ENCODE results near the gene ARMH4.

The ARMH4 gene

DNA sequence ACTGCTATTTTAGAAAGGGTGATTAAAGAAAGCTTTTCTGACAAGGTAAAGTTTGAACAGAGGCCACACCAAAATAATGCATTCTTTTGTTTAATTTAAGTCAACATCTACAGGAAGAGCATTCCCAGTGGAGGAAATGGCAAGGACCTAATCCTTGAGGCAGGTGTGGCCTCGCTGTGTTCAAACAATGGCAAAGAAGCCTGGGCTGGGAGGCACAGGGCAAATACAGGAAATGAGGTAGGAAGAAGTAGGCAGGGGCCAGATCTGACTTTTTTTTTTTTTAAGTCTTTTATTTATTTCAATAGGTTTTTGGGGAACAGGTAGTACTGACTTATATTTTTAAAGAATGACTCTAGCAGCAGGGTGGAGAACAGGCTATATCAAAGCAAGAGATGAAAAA lies 53.5 kb downstream of the ARMH4 start:
- ATAC-seq (no peak), DNase-seq (no peak)

DNA sequence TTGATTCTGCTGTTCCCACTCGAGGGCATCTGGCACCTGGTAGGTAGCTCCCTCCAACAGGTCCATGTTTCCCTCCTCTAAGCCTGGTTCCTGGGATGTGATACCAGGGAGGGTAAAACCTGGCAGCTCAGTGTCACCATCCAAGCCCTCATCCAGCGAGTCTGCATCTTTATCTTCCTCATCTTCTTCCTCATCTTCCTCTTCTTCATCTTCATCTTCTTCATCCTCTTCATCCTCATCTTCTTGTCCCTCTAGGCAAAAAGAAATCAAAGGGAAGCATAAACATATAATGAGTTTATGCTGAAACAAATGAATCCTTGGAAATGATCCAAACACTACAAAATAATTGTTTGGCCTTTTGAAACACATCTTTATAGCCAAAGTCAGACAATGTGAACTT lies 55.3 kb downstream of the ARMH4 start:
- ATAC-seq, result no peak
- no peak for DNase-seq

DNA sequence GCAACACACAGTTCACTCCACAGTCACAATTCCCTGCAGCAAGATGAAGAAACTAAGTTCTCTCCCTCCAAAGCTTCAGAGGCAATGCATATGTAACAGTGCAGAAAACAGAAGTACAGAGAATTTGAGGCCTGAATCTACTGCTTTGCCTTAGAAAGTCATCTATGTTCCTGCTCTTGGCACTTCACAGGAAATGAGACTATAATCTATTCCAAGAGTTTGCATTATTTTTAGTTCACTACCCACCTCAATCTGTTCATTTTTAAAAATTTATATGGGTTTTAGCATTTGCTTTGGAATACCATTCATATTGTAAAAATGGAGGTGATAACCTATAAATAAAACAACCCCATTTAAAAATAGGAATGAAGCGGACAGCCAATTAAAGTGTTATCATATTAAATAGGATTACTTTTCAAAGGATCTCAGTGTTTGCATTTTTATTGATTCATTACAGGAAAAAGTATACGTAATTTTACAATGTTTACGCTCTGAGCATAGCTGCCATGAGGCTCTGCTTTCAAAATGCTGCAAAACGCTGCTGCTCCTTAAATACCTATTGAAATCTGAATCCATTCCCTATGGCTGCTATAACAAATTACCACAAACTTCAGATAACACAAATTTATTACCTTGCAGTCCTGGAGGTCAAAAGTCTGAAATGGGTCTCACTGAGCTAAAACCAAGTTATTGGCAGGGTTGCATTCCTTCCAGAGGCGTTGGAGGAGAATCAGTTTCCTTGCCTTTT lies 60.0 kb downstream of the ARMH4 start:
- no peak for ATAC-seq
- no peak for DNase-seq

DNA sequence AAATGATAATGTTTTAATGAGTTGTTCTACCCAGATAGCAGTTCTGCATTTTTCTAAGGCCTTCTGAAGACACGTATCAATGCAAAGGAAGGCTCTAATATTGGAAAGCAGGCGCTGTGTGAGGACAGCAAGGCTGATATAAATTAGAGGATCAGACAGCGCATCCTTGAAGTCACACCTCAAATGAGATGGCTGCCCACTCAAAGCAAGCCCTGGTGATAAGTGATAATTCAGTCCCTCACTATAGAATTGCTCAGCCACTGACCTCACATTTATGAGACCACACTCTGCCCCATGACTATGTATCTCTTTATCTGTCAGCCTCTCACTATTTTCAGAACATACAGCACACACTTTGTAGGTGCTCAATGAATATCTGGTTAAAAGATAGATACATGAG lies 62.4 kb downstream of the ARMH4 start:
- DNase-seq (no peak), ATAC-seq (no peak)

DNA sequence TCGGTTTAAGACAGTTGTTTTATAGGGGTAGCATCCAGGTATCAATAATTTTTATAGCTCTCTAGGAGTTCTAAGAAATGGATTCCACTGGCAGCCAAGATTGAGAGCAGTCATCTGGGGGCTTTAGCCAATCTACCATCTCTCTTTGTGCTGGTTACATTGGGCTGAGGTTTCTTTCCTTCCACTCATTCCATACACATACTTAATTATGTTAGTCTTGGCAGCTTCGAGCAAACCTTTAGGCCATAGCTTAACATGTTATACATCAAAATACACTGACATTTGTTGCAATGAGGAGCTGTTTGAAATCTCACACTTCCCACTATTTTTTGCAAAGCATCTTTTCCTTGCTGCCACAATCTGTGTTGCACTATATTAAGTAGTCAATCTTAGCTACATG lies 63.1 kb downstream of the ARMH4 start:
- no peak for ATAC-seq
- DNase-seq, result no peak

DNA sequence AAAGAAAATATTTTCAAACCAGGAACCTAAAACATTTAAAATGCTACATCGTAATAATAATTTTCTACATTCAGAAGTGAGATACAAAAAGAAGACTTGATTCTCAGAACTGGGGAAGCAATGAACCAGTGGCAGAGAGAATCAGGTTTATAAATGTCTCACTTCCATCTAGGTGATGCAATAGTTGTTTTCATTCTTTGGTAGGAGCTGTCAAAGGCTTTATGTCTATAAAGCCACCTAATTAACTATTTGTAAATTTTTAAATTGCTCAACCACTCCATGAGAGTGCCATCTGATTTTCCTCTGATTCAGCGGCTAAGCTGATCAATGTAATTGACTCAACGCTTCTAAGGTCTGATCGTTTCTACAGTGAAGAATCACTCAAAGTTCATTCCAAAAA lies 66.1 kb downstream of the ARMH4 start:
- DNase-seq (no peak), ATAC-seq (no peak)

DNA sequence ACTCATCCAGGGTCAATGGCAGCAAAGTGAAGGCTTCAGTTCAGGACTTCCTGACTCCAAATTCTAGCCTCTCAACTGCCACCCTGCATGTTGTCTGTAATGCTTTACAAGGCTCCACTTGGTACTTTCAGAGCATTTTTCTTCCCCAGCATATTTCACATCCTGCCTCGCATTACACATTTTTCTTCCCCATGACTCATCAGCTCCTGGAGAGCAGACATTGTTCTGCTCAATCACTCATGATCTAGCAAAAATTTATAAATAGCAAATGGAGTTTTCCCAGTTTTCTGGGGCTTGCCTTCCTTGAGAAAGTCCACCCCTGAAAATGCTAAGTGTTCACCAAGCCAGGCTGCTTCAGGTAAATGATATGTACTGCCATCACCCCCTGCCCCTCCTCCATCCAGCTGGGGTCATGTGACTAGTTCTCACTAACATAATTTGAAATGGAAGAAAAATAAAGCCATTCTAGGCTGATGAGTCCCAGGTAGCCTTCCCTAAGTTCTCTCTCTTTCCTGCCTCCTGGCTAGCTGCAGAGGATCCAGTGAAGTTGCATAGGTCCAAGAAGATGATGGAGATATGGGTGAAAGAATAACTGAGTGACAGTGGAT lies 69.4 kb downstream of the ARMH4 start:
- ATAC-seq (no peak), DNase-seq (no peak)

DNA sequence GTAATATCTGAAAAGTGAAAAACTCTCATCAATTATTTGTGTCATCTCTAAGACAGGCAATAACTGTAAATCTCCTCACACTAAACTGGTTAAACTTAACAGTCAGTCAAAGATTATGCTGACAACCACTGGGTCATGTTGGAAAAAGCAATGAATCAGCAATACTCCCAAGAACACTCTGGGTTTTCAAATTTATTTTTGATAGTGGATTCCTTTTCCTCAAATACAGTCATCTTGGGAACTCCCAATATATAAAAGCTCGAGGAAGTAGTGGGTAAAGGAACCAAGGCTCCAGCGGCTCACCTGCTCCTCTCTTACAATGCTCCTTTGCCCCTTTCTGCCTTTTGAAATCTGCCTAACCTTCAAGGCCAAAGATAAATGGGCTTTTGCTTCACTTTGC lies 70.0 kb downstream of the ARMH4 start:
- DNase-seq, result no peak
- ATAC-seq, result no peak

DNA sequence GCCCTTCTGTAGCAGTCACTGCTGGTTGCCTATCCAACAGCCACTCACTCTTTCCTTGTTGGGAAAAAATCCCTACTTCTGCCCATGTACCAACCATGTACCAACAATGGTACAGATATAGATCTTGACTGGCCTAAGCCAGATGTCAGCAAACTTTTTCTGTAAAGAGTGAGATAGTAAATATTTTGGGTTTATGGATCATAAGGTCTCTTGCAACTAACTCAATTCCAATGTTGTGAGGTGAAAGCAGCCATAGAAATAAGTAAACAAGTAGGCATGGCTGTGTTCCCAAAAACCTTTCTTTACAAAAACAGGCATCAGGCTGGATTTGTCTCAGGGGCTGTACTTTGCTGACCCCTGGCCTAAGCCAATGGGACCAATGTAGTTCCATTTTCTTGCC lies 73.5 kb downstream of the ARMH4 start:
- ATAC-seq (no peak), DNase-seq (no peak)

DNA sequence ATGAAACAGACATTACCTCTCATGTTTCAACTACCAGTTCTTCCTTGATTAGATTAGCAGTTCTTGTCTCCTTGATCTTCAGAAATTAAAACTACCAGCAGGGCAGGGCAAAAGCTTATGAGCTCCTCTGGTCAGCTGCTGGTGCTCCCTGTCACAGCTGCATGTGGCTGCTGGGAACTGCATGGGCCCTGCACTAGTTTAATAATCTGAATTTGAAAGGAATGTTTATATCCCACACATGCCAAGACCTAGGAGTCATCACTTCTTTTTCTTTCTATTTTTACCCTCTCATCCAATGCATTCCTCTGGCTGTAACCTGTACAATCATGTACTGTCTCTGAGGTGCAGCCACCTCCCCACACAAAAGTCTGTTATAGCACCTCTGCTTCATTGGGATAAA lies 73.9 kb downstream of the ARMH4 start:
- ATAC-seq, result no peak
- no peak for DNase-seq

DNA sequence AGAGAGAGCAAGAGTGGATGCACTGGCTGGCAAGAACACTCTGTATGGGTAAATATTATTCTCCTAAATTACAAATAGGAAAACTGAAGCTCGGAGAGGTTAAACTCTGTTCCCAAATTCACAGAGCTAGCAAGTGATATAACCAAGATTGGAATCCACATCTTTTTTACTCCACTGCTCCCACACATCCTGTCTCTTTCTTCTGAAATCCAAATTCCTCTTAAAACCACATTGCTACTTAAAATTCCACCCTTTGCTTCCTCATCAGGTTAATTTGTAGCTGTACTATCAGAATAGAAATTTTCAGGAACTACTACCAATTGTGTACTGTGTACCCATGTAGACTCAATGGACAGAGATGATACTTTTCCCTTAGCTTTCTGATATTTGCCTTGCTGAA lies 74.4 kb downstream of the ARMH4 start:
- ATAC-seq (no peak), DNase-seq (no peak)

DNA sequence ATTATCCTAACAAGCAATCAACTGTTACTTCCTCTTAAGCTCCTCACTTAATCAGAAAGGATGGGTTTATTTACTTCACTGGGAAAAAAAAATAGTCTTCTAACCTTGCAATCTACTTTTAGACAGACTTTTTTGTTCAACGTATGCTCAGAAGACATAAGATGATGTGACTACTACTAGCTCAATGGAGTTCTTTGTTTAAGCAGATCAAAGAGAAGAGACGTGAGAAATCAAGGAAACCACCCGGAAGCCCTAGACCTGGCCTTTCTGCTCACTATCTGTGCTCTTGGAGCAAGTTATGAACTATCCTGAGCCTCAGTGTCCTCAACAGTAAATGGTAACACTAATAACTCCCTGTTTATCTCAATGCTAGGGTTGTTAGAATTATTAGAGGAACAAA lies 78.5 kb downstream of the ARMH4 start:
- DNase-seq (no peak), ATAC-seq (no peak)

DNA sequence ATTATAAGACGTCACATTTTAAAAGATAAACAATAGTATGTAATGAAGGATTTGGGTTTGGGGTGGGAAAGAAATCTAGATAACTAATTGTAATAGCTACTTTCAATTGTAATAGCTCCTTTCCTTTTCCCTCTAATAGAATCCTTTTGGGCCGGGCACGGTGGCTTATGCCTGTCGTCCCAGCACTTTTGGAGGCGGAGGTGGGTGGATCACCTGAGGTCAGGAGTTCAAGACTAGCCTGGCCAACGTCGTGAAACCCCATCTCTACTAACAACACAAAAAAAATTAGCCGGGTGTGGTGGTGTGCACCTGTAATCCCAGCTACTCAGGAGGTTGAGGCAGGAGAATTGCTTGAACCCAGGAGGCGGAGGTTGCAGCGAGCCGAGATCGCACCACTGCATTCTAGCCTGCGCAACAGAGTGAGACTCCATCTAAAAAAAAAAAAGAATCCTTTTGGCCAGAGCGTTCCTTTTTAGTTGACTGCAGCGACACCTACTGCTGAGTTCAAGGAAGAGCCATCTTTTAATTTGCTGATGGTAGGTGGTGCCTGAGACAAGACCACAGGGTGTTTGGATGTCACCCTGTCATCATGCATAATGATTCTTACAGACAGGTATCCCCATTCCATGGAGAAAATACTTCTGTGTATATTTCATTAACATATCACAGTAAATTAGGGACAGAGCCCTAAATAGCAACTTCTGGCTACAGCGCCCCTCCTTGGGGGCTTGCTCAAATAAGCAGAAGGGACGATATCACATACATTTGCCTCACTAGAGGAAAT lies 79.5 kb downstream of the ARMH4 start:
- ATAC-seq (peak; percentile 55), DNase-seq (peak; percentile 44)

DNA sequence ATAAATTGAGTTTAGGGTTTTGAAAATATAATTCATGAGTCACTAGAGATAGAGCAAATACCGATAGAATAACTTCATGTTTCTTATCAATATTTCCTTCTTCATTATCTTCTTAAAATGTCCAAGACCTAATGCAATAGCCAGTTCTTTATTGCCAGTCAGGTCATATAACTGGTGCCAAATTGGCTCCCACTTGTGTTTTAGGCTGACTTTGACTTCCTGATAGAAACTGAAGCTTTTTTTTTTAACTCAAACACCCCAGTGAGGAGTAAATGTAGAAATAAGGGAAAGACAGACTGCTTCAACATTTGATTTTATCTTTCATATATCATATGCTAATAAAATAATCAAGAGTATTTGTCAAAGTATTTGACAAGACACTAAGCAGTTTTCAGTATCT lies 80.7 kb downstream of the ARMH4 start:
- ATAC-seq (no peak), DNase-seq (no peak)

DNA sequence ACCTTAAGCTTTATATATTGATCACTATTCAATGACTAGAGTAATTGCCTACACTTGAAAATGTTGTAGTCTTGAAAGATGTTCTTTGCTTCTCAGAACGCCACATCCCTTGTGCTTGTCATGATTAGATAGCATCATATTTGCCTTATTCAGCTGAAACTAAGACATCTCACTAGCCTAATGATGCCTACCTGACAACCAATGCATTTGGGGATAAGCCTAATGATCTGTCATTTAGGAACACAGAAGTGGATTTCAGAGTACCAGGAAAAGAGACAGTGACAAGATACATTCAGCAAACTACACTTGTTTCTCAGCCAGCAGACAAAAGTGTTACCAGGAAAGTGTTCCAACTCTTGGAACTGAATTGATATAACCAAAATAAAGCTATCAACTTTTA lies 83.7 kb downstream of the ARMH4 start:
- ATAC-seq (no peak), DNase-seq (no peak)

DNA sequence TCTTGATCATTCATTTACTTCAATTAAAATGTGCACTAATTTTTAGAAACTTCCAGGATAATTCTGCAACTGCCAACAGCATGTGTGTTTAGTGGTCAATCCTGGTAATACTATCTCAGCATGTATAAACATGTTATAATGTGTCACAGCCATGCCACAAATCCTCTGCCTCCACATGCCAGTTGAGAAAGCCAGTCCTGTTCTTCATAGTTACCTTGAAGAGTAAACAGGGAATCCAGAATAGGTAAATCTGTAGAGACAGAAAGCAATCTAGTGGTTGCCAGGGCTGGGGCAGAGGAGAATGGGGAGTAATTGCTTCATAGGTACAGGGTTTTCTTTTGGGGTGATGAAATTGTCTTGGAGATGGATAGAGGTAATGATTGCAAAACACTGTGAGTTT lies 85.9 kb downstream of the ARMH4 start:
- DNase-seq, result no peak
- no peak for ATAC-seq

DNA sequence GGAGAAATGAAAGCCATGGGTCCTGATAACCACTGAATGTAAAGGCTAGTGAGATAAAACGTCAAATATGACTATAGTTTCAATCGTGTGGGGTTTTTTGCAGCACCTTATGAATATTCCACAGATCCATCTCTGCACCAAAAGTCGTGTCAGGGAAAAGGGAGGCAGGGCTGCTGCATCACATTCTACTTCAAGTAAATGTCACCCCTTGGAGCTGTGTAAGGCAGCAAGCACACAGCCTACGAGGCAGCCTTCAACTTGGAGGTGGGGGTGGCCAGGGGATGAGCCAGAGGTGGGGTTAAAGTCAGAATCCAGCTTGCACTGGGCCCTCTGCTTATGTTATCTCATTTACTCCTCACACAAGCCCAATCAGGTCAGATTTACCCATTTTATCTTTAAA lies 90.4 kb downstream of the ARMH4 start:
- ATAC-seq (no peak), DNase-seq (no peak)

DNA sequence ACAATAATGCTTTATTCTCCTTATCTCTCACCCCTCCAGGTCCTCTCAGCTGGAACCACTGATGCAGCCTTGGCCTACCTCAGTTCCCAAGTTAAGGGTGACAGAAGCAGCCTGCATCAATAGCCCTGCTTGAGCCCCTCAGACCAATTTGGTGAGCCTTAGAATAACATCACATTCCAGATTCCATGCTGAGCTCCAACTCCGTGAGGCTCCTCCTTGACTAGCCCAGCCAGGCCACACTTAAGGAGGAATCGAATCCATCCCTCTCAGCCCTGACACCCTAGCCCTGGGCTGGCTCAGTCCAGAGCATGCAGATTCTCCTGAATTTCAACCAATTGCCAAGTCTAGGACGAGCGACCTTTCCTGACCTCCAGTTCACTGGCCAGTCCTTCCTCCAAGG lies 91.1 kb downstream of the ARMH4 start:
- DNase-seq (no peak), ATAC-seq (no peak)

DNA sequence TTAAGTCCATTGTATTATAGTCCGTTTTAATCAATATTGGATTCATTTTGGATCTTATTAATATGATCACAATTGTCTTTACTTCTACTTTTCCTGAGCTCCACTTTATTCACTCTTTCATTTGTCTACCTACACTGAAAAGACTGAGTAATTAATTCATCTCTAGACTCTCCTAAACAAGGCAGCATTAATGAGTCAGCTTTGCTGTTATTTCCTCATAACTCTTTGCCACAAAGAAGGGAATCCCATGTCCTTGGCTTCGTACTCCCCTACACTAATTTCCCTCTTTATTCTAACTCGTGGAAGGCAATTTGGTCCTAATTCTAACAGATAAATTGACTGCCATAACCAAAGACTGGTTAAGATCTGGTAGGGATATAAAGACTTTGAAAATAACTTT lies 91.9 kb downstream of the ARMH4 start:
- ATAC-seq, result no peak

DNA sequence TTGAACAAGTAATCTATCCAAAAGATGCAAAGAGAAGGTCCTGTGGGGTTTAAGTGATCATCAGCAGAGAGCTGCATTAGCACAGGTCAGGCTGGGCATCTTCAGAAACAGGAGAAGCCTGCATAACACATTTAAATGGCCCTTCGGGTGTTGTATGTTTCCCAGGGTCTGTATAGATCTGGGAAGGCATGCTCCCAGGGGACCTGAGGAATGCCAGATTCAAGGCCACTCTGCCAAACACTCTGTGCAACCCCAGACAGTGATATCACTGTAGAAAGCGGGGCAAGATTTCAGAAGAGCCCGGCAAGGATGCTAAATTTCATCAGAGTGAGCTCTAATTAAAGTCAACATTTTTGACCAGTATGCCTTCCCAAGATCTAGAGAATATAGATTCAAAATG lies 92.9 kb downstream of the ARMH4 start:
- ATAC-seq (no peak), DNase-seq (no peak)

More for the DNA sequence above, 91.9 kb downstream of the ARMH4 start:
- DNase-seq, result no peak

DNA sequence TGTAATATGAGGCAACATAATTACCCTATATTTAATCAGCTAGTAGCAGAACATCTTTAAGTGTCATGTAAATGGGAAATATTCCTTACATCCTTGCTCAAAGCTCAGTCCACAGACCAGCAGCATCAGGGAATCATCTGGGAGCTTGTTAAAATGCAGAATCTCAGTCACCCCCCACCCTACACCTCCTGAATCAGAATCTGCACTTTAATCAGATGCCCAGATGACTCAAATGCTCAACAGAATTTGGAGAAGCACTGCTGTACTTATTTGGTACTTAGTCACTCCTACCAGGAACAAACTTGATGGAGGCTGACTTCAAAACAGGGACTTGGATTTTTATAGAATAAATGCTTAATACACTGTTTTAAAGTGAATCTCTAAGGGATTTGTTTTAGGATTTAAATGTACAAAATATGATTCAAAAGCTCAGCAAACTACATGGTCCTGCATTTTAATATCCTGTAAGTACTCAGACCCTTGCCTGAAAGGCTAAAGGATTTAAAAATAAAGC lies 96.5 kb downstream of the ARMH4 start:
- ATAC-seq, result no peak
- DNase-seq, result no peak

DNA sequence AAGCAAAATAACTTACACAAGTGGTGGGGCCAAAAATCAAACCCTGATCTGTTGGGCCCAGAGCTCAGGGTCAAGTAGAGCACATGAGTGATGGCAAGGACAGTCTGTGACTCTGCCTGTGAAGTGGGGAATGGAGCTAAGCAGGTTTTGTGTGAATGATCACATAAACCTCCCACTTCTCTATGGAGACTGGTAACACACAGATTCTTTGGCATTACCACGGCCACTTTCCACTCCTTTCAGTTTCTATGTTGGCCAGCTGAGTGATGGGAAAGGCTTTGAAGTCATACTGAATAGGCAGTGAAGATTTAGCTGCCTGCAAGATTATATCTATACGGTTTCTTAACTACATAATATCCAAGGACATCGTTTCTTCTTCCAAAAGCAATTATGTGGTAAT lies 97.9 kb downstream of the ARMH4 start:
- DNase-seq (no peak), ATAC-seq (no peak)

DNA sequence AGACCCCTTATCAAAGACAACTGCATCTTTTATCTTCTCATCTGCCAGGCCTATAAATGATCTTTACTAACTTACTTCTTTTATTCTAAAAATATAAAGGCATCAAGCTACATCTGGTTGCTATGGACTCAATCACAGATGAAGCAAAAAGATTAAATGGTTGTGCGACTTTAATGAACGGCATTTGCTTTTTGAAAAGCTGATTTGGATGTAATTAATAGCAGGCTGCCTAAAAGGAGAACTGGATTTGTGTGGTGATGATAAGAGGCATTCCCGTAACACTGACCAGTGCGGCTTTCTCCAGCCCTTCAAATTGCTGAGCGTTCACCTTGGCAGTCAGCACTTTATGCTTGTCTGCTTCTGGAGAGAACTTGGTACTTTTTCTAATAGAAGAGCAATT lies 103.8 kb downstream of the ARMH4 start:
- ATAC-seq (no peak), DNase-seq (no peak)
